Upper lobe of left lung (tissue), 4 donors: Measurements from ENCODE around the gene KITLG.

Experiments used
- EP300 ChIP-seq, 4 donors: sonication (generic); formaldehyde crosslinking; IDR thresholded peaks; one replicate each; pipeline ENCODE4 v1.5.1; 2017; ENCODE audit warnings: antibody characterized with exemption in 4 of 4, control low read depth in 2 of 4
- POLR2A ChIP-seq, 4 donors: fragments of 450-650 bp; IDR thresholded peaks; one replicate each; pipeline ENCODE4 v1.5.1; 2016 to 2017; ENCODE audit warnings: antibody characterized with exemption in 4 of 4, mild to moderate bottlenecking in 2 of 4
- POLR2AphosphoS5 ChIP-seq, 2 donors: sonication (generic); formaldehyde crosslinking; IDR thresholded peaks; one replicate each; pipeline ENCODE4 v1.5.1; 2017; ENCODE audit warnings: antibody characterized with exemption in 2 of 2

GRCh38 chr12:88453323-88453722 is 126.9 kb downstream of the KITLG start:
- TF ChIP-seq EP300 (IDR thresholded peaks at IDR 0.05) (no peak), POLR2A (IDR thresholded peaks at IDR 0.05) (no peak), POLR2AphosphoS5 (IDR thresholded peaks at IDR 0.05) (no peak)
